ENCODE data around the gene MSX2.

DNA sequence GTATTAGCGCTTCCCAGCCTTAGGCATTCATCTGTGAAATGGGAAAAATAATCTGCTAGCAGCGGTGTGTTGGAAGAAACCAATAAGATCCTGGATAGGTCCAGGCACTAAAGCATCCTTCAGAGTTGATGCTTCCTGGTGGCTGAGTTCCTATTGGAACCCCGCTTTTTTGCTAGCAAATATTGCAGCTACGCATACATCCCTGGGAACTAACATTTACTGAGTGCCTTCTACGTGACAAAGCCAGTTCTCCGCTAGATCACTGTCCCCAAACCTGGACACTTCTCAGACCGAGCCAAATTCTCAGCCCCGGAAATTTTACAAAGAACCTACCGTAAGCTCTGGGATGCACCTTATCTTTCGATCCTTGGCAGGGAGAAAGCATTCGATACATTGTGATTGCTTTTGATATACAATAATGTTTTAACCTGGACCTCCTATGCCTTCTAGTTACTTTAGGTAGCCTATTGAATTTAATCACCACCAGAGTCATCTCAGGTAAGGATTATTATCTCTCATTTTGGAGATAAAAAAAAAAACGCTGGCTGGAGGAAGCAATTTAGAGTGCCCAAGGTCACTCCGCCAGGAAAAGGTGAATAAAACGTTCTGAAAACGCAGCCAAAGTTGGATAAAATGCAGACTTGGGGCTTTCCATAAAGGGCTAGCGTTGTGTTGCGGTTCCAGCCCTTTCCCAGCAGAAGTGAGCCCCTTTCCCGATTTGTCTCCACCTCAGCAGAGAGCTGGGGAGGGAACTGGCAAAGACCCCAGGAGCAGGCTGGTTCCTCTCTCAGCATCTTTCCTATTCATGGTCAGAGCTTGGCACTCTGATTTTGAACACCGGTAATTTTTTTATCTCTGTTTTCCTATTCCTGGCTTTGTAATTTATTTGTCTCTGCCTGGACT is 2.6 kb upstream of the MSX2 start:
- TF ChIP-seq, protein P1, sequence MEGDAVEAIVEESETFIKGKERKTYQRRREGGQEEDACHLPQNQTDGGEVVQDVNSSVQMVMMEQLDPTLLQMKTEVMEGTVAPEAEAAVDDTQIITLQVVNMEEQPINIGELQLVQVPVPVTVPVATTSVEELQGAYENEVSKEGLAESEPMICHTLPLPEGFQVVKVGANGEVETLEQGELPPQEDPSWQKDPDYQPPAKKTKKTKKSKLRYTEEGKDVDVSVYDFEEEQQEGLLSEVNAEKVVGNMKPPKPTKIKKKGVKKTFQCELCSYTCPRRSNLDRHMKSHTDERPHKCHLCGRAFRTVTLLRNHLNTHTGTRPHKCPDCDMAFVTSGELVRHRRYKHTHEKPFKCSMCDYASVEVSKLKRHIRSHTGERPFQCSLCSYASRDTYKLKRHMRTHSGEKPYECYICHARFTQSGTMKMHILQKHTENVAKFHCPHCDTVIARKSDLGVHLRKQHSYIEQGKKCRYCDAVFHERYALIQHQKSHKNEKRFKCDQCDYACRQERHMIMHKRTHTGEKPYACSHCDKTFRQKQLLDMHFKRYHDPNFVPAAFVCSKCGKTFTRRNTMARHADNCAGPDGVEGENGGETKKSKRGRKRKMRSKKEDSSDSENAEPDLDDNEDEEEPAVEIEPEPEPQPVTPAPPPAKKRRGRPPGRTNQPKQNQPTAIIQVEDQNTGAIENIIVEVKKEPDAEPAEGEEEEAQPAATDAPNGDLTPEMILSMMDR (conservative IDR thresholded peaks at IDR 0.05; ENCODE audit: low read depth, low read length) = no peak
- TF ChIP-seq POLR2A (IDR thresholded peaks at IDR 0.05; ENCODE audit: low read depth, low read length) = no peak
- no peak for TF ChIP-seq BHLHE40 (IDR thresholded peaks at IDR 0.05; ENCODE audit: low read depth, low read length)
- TF ChIP-seq, protein P2, sequence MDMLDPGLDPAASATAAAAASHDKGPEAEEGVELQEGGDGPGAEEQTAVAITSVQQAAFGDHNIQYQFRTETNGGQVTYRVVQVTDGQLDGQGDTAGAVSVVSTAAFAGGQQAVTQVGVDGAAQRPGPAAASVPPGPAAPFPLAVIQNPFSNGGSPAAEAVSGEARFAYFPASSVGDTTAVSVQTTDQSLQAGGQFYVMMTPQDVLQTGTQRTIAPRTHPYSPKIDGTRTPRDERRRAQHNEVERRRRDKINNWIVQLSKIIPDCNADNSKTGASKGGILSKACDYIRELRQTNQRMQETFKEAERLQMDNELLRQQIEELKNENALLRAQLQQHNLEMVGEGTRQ (IDR thresholded peaks at IDR 0.05; ENCODE audit: low read depth, low read length) = no peak
- no peak for TF ChIP-seq RCOR1 (IDR thresholded peaks at IDR 0.05; ENCODE audit: insufficient replicate concordance, low read length)
- no peak for TF ChIP-seq SMC3 (IDR thresholded peaks at IDR 0.05; ENCODE audit: low read depth, low read length)
- no peak for TF ChIP-seq RFX5 (IDR thresholded peaks at IDR 0.05; ENCODE audit: low read depth, low read length)
- no peak for TF ChIP-seq FOS (IDR thresholded peaks at IDR 0.05; ENCODE audit: low read depth, low read length)
